Fibroblast of skin of right quadriceps (primary cell): ENCODE data around the gene MICB.
"Not testable (repeated sequence)": the region's sequence is repeated elsewhere in the genome, so short reads cannot be mapped to it uniquely, and the experiment has no call there.

Source experiments
- DNase-seq: peaks from one replicate; pipeline ENCODE4 v3.0.0-alpha.2; 2013

The MICB gene

DNA sequence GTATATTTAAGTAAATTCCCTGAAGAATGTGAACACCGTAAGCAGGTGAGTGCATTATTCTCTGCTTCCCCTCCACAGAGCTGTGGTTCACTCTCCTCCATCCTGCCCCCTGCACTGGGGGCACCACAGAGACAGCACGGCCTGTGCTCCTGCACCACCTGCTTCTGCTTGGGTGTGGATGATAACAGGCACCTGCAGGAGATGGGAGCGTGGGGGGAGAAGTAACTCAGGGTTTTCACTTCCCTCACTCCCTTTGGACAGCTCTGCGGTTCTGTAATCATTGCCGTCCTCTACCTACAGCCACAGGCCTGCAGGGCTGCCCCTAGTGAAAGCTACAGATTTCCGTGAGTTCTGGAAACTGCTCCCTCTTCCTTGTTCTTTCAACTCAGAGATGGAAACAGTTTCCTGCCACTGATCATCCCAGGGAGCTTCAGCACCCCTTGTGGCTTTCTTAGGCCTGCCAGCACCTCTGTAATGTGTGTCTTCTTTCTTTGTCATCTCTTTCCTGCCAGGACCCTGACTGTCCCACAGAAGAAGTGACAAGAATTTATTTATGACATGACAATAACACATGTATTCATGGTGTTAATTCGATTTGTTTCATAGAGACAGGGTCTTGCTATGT lies 21.3 kb upstream of the MICB start:
- no peak for DNase-seq

DNA sequence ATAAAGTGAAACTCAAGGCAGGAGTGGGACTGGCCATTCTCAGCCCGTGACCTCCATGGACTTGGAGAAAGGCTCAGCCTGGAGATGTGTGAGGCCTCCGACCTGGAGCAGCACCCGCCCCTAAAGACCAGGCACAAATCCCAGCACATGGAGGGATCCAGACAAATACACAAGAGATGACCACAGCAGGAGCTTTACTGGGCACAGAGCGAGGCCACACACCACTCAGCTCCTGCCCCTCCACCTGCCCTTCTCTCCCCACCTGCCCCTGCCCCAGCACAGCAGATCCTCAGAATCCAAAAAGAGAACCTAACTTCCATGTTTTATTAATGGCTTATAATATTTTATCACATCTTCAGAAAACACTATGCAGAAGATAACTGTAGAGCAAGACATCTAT lies 20.4 kb upstream of the MICB start:
- no peak for DNase-seq

DNA sequence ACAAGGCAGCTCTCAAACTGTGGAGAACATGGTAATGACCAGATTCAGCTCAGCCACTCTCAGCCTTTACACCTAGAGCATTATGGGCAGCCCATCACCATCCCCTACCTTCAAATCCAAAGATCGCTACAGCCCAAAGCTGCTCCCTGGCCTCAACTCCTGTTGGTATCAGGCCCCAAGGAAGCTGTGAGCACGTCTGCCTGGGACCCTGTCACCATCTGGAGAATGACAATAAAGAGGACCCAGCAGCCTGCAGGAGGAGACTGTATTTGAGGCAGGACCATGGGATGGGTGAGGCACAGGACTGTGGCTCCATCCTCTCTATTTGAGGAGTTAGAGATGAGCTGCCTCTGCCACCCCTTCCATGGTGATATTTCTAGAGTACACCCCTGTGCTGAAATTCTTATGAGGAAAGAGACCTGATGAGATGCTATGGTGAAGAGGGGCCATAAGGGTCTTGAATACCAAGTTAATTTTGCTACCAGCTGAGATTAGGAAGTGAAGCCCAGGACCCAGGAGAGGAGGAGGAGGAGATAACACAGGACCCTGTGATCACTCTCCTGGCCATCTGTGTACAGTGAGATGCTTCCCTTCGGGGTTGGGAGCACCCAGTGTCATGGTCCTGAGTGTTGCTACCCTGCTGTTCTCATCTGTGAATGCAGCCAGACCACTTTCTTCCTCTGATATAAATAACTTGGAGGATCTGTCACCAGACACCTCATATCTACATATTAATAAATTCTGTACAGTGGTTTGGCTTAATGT lies 19.6 kb upstream of the MICB start:
- no peak for DNase-seq

DNA sequence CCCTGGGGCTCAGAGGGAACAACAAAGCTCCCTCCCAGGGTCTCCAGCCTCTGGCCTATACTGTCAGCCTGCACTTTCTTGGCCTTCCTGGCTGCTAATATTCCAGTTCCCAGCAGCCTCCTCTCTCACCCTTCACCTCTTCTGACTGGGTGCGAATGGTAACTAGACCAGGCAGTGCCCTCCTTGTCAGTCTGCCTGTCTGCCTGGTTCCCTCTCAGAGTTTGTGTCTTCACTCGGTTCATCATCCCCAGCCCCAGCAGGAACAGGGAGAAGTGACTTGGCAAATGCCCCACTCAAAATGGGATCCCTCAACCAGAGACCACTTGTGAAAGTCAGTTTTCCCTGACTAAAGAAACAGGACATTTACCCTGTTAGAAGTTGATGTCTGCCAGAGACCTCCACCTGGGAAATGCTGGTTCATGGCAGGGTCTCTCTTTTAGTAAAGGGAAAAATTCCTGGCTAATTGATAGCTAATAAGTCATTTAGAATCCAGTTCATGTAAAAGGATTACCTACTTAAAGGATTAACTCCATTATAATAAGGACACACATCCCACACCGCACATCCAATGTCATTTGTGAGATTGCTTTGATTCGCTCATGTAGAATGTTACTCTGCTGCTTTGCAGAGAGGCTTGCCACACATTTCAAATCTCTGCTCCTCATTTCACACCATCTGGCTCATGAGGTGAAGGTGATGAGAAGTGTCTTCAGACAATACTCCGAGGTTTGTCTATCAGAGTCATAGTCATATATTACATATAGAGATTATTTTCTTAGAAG lies 18.6 kb upstream of the MICB start:
- no peak for DNase-seq

DNA sequence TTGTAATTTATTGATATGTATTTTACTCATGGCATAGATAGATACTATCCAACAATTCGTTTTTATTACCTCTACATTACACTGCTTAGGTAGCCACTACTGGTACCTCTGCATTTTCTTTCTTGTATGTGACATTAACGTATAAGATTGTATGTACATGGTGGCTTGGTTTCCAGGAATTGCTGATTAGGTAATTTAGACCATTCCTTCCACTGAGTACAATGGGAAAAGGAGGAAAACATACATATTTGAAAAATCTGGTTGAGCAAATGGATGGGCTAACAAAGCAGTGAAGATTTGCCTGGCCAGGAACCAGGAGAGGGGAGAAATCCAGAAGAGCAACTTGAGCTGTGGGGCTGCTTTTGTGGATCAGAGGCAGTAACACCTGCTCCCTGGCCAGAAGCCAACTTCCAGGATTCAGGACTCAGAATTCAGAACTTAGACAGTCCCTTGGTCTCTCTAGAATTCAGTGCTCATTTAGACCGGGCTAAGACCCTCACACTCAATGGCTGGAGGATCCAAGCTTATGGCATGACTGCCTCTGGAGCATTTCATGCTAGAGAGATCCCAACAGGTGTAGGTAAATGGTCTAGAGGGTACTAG lies 17.9 kb upstream of the MICB start:
- DNase-seq, result no peak

DNA sequence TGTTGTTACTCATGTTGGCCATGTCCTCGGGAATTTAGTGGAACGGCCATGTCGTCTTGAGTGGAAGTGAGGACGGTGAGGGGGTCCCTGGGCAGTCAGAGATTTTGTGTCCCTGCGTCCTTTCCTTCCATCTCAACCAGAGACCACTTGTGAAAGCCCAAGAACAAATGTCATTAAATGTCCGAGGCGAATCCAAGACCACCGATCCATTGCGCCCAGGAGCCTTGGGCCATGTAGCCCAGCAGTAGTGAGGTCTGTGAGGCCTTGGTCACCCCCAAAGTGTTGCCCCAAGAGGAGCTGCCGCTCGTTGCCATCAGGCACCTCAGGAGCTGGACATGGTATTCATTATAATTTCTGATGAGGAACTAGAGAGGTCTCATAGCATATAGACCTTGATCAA lies 17.4 kb upstream of the MICB start:
- no peak for DNase-seq

DNA sequence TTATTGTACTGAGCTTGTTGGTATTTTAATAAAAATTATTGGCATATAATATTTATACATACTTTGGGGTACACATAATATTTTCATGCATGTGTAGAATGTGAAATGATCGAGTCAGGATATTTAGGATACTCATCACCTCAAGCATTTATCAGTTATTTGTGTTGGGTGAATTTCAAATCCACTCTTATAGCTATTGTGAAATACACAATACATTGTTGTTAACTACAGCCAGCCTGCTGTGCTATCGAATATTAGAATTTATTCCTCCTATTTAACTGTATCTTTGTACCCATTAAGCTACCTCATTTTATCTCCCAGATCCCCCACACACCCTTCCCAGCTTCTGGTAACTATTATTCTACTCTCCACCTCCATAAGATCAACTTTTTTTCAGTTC lies 14.6 kb upstream of the MICB start:
- no peak for DNase-seq

DNA sequence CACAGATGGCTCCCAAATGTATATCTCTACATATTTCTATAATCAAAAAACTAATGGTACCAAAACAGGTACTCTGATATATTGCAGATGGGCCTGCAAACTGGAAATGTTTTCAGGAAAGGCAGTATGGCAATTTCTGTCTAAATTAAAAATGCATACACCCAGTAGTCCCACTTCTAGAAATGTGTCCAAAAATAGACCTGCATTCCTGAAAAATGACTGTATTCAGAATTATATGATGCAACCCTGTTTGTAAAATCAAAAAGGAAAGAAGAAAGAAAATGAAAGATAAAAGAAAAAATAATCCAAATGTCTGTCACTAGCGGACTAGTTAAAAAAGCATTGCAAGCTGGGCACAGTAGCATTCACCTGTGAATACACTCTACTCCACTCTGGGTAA lies 12.9 kb upstream of the MICB start:
- DNase-seq, result peak; percentile 53

DNA sequence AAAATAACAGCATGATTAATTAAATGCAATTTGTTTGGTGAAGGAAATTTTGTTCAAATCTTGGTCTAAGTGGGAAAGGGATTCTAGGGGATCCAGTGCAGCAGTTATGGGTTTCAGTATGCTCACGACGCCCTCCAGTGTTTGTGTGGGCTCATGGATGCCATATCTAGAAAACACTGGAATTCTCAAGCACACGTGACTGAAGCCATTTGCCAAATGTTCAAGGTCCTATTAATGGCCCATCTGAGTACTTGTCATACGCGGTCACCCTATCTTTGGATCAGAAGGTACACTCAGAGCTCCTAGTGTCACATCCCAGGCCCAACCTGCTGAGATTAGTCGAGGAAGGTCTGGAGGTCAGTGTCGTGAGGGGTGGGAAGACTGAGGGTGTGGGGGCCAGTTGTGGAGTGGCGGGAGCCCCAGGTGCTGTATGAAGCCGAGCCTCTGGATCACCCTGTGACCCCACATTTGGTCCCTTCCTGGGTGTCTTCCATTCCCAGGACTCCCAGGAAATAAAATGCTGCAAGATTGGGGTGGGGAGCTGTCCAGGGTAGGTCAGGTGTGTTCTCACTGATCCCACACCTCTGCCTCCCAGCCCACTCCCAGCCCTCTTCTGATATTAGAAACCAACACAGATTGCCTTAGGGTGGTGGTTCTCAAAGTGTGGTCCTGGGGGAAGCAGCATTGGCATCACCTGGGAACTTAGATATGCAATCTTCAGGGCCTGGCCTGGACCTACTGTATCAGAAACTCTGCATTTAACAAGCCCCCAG lies 11.7 kb upstream of the MICB start:
- DNase-seq, result not testable (repeated sequence)

DNA sequence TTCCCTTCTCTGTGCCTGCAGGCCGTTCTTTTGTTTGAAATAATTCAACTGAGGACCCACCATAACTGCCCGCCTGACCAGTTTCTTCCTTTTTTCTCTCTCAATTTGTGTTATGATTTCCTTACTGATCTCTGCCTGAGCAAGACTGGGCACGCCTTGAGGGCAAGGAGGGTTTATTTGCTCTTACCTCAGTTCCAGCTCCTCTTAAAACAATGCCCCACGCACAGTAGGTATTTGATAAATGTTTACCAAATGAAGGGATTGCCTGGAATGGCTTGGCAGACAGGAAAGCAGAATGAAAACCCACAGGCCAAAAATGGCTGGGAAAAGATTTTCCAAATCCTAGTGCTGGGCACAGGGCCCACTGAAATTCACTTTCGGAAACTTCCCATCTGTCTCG lies 10.3 kb upstream of the MICB start:
- DNase-seq, result not testable (repeated sequence)

DNA sequence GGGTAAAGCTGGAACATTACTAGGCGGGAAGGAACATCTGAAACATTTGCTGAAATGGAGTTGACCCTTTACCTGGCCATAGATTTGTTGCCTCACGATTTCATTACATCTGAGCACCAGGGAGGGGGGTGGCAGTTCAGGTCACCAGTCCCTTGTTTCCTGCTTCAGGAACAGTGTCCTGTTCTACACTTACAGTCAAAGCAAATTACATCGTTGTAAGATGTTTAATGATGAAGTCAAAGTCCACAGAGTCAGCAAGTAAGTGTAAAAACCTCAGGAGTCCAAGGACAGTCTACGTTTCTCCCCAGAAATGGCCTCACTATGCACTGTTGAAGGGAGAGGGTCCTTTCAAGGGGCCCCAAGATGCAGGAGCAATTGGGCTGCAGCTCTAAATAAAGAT lies 8.9 kb upstream of the MICB start:
- DNase-seq, result no peak

DNA sequence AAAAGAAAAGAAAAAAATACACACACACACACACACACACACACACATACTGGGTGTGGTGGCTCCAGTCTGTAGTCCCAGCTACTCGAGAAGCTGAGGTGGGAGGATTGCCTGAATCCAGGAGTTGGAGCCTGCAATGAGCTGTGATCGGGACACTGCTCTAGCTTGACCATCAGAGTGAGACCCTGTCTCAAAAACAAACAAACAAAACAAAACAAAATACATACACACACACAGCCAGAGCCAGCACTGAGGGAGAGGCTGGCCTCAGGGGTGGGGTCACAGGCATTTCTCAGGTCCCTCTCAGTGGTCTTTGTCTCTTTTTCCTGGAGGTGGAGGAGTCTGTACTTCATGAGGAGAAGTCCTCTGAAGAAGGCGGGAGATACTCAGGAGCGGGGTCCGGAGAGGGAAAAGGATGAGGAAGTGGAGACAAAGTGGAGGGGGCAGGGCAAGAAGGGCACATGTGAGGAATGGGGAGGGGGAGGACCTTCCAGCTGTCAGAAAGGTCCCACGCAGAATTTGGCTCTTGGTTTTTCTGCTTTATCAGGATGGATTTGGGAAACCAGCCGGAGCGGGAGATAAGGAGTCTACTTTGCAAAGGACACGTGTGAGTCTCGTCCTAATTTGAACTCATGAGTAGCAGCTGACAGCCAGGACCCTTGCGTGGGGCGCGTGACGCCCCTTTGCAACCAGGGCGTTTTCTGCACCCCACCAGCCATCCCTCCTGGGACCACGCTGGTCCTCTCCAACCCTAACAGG lies 7.7 kb upstream of the MICB start:
- no peak for DNase-seq

DNA sequence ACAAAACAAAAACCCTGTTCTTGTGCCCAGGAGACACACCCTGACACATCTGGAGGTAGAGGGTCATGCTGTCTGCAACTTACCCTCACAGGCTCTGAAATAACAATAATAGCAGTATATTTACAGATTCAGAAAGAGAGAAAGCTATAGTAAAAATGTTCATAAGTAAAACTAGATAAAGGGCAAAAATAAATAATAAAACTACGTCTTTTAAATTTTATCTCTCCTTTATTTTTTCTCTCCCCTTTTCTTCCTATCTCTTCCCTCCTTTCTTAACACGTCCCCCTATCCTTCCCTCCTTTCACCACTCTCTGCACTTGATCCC lies 4.4 kb upstream of the MICB start:
- DNase-seq, result not testable (repeated sequence)

DNA sequence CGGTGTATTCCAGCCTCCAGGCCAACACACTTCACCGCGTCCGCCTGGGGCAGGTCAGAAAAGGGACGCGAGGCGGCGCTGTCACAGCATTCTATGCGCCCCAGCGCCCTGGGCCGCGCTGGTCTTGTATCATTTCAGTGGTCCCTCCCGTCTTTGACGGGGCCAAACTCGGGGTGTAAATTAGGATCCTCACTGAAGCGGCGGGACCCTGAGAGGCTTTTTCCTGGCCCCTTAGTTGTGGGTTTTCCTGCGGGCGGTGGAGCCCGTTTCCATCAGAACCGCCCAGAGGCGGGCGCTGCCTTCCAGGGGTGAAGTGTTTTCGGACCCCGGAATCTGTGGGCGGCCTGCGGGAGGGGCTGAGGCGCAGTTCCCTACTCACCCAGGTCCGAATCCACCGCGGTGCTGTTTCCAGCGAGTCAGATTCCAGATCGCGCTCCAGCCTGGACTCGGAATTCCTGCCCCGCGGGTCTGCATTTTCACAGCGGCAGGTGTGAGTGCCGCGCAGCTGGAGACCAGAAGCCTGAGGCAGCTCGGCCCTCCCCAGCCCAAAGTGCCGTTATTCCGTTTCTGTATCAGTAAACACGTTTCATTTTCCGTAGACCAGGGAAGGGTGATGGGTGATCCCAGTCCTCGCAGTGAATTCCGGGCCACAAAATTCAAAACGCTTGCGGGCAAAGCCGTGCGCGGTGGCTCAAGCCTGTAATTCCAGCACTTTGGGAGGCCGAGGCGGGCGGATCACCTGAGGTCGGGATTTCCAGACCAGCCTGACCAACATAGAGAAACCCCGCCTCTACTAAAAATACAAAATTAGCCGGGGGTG lies 3.9 kb upstream of the MICB start:
- DNase-seq, result peak; percentile 65

DNA sequence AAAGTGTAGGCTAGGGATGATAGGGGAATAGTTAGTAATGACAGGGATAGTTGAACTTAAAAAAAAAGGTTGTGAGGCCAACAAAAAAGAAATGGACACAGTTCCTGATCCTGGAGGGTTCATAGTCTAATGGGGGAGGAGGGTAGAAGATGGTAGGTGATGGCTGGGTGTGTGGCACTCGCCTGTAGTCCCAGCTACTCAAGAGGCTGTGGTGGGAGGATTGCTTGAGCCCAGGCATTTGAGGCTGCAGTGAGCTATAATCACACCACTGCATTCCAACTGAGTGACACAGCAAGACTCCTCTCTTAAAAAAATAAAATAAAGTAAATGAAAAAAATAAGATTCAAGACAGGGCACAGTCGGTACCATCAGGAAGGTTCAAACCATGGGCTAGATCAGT lies 2.4 kb upstream of the MICB start:
- peak; percentile 67 for DNase-seq

DNA sequence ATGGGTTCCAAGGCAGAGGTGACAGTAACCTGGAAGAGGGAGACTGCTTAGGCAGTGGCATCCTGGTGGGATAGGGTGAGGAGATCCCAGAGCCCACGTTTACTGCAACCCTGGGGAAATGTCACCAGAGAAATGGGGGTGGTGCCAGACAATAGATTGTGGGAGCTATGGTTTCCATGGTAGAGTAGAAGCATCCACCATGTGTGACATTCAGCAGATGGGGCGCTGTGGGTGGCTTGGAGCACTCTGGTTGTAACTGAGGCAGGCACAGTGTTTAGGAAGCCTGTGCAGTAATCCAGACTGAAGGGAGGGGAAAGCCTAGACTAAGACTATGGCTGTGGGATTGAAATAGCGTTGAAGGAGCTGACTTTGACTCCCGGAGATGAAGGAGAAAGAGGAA lies 1.1 kb upstream of the MICB start:
- DNase-seq, result not testable (repeated sequence)

DNA sequence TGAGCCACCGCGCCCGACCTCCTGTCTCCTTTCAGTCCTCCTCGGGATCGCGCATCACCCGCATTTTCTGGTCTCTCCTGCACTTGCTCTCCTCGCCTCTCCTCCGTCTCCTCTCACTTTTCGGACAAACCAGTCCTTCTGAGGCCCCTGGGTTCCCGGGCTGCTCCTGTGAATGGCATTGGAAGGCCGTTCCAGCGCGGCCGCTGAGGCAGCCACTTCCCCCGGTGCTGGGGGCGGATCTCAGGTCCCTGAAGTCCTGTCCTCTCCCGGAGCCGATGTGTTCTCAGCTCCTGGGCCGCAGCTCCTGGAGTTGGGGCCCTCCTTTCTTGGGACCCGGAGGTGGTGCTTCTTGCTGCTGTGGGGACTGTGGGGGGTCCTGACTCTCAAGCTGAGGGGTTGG lies 803 bp downstream of the MICB start:
- DNase-seq, result no peak

DNA sequence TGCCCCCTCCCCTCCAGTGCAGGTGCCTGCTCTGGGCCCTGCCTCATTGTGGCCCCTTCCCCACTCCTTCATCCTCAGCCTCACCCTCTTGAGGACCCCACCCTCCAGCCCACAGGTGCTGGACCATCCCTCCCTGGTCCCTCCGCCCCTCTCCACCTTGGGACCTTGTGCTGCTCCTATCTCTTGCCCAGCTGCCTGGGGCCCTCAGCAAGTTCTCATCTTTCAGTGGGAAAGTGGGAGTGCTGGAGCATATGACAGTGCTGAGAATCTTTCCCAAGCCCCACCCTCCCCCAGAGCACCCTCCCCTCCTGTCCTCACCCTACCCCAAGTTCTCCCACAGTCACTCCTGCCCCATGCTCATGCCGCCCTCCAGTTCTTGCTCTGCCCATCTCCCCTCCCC lies 1.7 kb downstream of the MICB start:
- not testable (repeated sequence) for DNase-seq

DNA sequence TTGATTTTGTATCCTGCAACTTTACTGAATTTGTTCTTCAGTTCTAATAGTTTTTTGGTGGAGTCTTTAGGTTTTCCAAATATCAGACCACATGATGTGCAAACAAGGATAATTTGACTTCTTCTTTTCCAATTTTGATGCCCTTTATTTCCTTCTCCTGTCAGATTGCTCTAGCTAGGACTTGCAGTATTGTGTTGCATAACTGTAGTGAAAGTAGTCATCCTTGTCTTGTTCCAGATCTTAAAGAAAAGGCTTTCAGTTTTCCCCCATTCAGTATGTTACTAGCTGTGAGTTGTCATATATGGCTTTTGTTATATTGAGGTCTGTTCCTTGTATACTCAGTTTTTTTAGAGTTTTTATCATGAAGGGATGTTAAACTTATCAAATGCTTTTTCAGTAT lies 4.6 kb downstream of the MICB start:
- DNase-seq, result no peak

DNA sequence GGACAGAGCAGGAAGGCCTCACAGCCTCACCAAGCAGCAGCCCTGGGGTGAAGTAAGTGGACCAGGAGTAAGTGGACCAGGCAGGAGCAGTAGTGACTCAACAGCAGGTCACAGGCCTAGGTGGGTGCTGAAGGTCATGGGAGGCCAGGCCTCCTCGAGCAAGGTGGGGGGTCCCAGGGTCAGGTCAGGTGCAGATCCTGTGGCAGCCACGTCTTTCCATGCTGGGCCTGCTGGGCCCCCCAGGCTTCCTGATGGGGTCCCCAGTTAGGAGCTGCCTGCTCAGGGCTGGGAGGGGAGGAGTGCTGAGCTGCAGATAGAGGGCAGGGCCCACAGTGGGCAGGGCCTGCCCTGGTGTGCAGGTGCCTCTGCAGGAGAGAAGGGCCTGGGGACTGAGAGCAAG lies 11.1 kb downstream of the MICB start:
- not testable (repeated sequence) for DNase-seq

DNA sequence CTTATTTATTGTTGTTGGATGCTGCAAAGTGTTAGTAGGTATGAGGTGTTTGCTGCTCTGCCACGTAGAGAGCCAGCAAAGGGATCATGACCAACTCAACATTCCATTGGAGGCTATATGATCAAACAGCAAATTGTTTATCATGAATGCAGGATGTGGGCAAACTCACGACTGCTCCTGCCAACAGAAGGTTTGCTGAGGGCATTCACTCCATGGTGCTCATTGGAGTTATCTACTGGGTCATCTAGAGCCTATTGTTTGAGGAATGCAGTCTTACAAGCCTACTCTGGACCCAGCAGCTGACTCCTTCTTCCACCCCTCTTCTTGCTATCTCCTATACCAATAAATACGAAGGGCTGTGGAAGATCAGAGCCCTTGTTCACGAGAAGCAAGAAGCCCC lies 12.1 kb downstream of the MICB start:
- DNase-seq, result no peak
